AG04450 (cell line): Measurements from ENCODE around the gene DNM3. TPM values are rescaled to one million over a fixed set of nuclear protein-coding genes. Genes with fewer than 3 reads are reported as not detected.

Experiments used
- CTCF ChIA-PET: fragments of 300-600, 350-600 bp; formaldehyde crosslinking; extraction: SDS; loops from one replicate; lab custom pipeline; 2022; ENCODE audit warnings: antibody characterized with exemption, inconsistent platforms; lab: Charles Lee
- POLR2A ChIA-PET: fragments of 350-600 bp; formaldehyde crosslinking; extraction: SDS; loops from one replicate; lab custom pipeline; 2021; ENCODE audit warnings: antibody characterized with exemption, inconsistent platforms; lab: Yijun Ruan, JAX
- DNase-seq: peaks from one replicate; pipeline ENCODE4 v3.0.0-alpha.2; 2011; ENCODE audit warnings: low read depth, low spot score
- H3K27ac ChIP-seq: one replicate; pipeline ENCODE4 v1.5.1; 2012; ENCODE audit warnings: low read depth, low read length, control low read depth
- H3K27me3 ChIP-seq: one replicate; pipeline ENCODE4 v1.6.0; 2012; ENCODE audit warnings: low read length; ENCODE audit not compliant: control insufficient read depth, insufficient read depth
- H3K4me3 ChIP-seq: 2 replicates; pipeline ENCODE4 v1.5.1; 2011; ENCODE audit warnings: mild to moderate bottlenecking, low read depth, low read length, control low read depth
- H3K9me3 ChIP-seq: 2 replicates; pipeline ENCODE4 v1.5.1; 2012; ENCODE audit warnings: low read length; ENCODE audit not compliant: control insufficient read depth, insufficient read depth
- CTCF ChIP-seq: IDR thresholded peaks from 2 replicates; pipeline ENCODE4 v1.5.1; 2011; ENCODE audit warnings: low read depth, low read length, control low read depth, inconsistent platforms
- polyA plus RNA-seq: library from polyadenylated mRNA; depleted of rRNA; stranded (reverse); fragments of >200 nt; gene quantifications from 2 replicates; pipeline ENCODE4 v1.2.3, GENCODE V29; 2011

The DNM3 gene
- polyA plus RNA-seq, 1 experiment = 0.37 TPM

DNA sequence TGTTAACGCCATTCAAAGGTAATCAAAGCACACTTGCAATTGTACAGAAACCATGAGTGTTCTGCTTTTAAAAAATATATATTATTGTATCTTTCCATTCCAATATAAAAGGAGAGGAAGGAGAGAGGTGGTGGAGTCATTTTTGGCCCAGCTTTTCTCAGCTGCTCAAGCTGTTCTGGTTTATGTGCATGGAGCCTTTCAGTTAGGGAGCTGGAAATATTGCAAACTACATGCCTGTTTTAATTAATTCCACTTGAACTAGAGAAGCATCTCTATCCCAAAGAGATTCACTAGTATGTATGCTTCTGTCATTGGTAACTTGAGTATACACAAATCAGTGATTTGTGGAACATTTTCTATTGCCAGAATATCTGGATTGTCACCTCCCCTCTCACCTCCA, 550.7 kb downstream of the DNM3 start:
- DNase-seq = no peak
- Histone ChIP-seq H3K27me3 (no peaks in the 10 kb centered on the region), H3K4me3 (no peak overlapping the region), H3K9me3 (no peaks in the 10 kb centered on the region), H3K27ac (no peak overlapping the region)
- ChIA-PET POLR2A (no interaction called here), CTCF (interaction anchor here (14.1 kb wide), 1 partner anchor 389 kb away, joined by 199 read pairs; no protein-coding TSS in a partner anchor)
- TF ChIP-seq CTCF = no peak

- POLR2A ChIA-PET = no interaction called here
Measured at GRCh38 chr1:172393354-172393753, 552.1 kb downstream of the DNM3 start.

DNA sequence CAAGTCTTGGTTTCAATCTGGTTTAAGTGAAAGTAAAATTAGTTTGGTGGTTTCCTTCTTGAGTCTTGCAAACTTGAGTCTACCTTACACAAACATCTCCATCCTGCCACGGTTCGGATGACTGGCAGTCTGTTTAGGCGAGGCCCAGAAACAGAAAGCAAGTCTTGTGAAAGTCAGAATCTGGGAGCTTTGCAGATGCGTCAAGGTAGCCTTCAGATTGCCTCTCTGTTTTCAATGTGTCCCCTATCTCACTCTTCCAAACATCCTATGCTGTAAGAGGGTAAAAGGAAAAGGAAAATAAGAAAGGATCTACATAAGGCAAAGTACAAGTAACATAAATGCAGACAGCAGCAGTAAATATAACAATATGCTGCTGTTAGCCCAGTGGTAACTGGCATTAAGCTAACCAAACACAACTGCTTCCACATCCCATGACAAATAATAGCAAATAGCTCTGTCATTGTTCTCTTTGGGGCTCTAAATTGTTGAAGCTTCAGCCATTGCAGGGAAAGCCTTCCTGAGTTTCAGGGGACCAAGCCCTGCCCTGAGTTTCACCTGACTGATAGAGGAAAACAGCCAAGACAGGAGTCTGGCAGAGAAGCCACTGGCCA, 552.9 kb downstream of the DNM3 start:
- Histone ChIP-seq H3K4me3 (no peak overlapping the region), H3K27ac (no peak overlapping the region), H3K9me3 (no peaks in the 10 kb centered on the region), H3K27me3 (no peaks in the 10 kb centered on the region)
- ChIA-PET CTCF (interaction anchor here (0.5 to 14.1 kb wide), 8 partner anchors 39 to 392 kb away, joined by 3 to 199 read pairs (median 4); no protein-coding TSS in a partner anchor), POLR2A (no interaction called here)
- no peak for TF ChIP-seq CTCF
- DNase-seq = no peak

More at GRCh38 chr1:172393354-172393753, 552.1 kb downstream of the DNM3 start:
- CTCF ChIA-PET = interaction anchor here (14.1 kb wide), 1 partner anchor 391 kb away, joined by 199 read pairs; no protein-coding TSS in a partner anchor
- no peak for TF ChIP-seq CTCF
- no peak for DNase-seq
- Histone ChIP-seq H3K9me3 (no peaks in the 10 kb centered on the region), H3K27ac (no peak overlapping the region), H3K4me3 (no peak overlapping the region), H3K27me3 (no peaks in the 10 kb centered on the region)

GRCh38 chr1:172394811-172395210, 553.5 kb downstream of the DNM3 start:
- CTCF ChIA-PET = interaction anchor here (0.5 to 14.1 kb wide), 9 partner anchors 8 to 392 kb away, joined by 3 to 199 read pairs (median 4); no protein-coding TSS in a partner anchor

More at GRCh38 chr1:172394811-172395210, 553.5 kb downstream of the DNM3 start:
- Histone ChIP-seq H3K27ac (no peak overlapping the region), H3K27me3 (no peaks in the 10 kb centered on the region), H3K9me3 (no peaks in the 10 kb centered on the region), H3K4me3 (no peak overlapping the region)
- no peak for TF ChIP-seq CTCF
- POLR2A ChIA-PET = no interaction called here
- no peak for DNase-seq
